Stimulated activated CD4-positive, alpha-beta T cell treated with anti-CD3 and anti-CD28 coated beads, TNF-alpha, amount 100 ng/mL, for 4 hours (primary cell): Measurements from ENCODE around the gene ADCY4.

Experiments
- DNase-seq, 3 experiments: peaks; one replicate each; pipeline ENCODE4 v3.0.0-alpha.2; 2020; ENCODE audit warnings: low read depth in 3 of 3

The ADCY4 gene

GRCh38 chr14:24298892-24299254, 36.0 kb downstream of the ADCY4 start:
- no peak for DNase-seq

GRCh38 chr14:24297190-24297964, 37.5 kb downstream of the ADCY4 start:
- no peak for DNase-seq

GRCh38 chr14:24296341-24297157, 38.3 kb downstream of the ADCY4 start:
- DNase-seq, result peak; percentile 47 to 59 (median 56)

GRCh38 chr14:24293525-24293924, 41.3 kb downstream of the ADCY4 start:
- no peak for DNase-seq

GRCh38 chr14:24292118-24292807, 42.6 kb downstream of the ADCY4 start:
- DNase-seq, result no peak

- DNase-seq, result no peak
Measured at GRCh38 chr14:24291446-24292117, 43.3 kb downstream of the ADCY4 start.

- no peak for DNase-seq
Measured at GRCh38 chr14:24290746-24291145, 44.1 kb downstream of the ADCY4 start.

- no peak for DNase-seq
Measured at GRCh38 chr14:24289649-24290280, 45.1 kb downstream of the ADCY4 start.

- DNase-seq, result no peak
Measured at GRCh38 chr14:24286996-24287395, 47.9 kb downstream of the ADCY4 start.

- no peak for DNase-seq
Measured at GRCh38 chr14:24285351-24285750, 49.5 kb downstream of the ADCY4 start.

- no peak for DNase-seq
Measured at GRCh38 chr14:24284501-24285035, 50.3 kb downstream of the ADCY4 start.

- no peak for DNase-seq
Measured at GRCh38 chr14:24283796-24284460, 50.9 kb downstream of the ADCY4 start.

GRCh38 chr14:24282736-24283135, 52.1 kb downstream of the ADCY4 start:
- no peak for DNase-seq

- no peak for DNase-seq
Measured at GRCh38 chr14:24281636-24282035, 53.2 kb downstream of the ADCY4 start.

- DNase-seq, result no peak
Measured at GRCh38 chr14:24280797-24281460, 53.9 kb downstream of the ADCY4 start.

- peak in 2 of 3 experiments; percentile 35 to 39 for DNase-seq
Measured at GRCh38 chr14:24279301-24280186, 55.3 kb downstream of the ADCY4 start.

GRCh38 chr14:24278424-24278823, 56.4 kb downstream of the ADCY4 start:
- no peak for DNase-seq

GRCh38 chr14:24277606-24278321, 57.1 kb downstream of the ADCY4 start:
- no peak for DNase-seq
